ENCODE results near the gene PSPN.
"Not testable (repeated sequence)": the region's sequence is repeated elsewhere in the genome, so short reads cannot be mapped to it uniquely, and the experiment has no call there.

PSPN gene

GRCh38 chr19:6409346-6409745 lies 33.6 kb upstream of the PSPN start:
- H2BK15ac ChIP-seq (replicated peaks; ENCODE audit: low read depth), result no peak overlapping the region
- H3K79me2 ChIP-seq (ENCODE audit: control insufficient read depth, insufficient read depth, low read length), result no peaks in the 10 kb centered on the region
- H2BK120ac ChIP-seq (ENCODE audit: low read depth, low read length), result no peak overlapping the region
- H3K4me2 ChIP-seq (ENCODE audit: low read length), result no peak overlapping the region
- H3K36me3 ChIP-seq (ENCODE audit: control insufficient read depth, insufficient read depth, low read length), result peaks cover 1% of the 10 kb centered on the region
- no peak overlapping the region for H4K5ac ChIP-seq (ENCODE audit: low read length)
- DNase-seq, result no peak
- no peaks in the 10 kb centered on the region for H3K4me1 ChIP-seq (ENCODE audit: control insufficient read depth, low read depth, low read length)
- H3K27me3 ChIP-seq (ENCODE audit: insufficient read depth, low read length, poor library complexity), result no peaks in the 10 kb centered on the region
- no peak overlapping the region for H2BK5ac ChIP-seq (ENCODE audit: low read length)
- H3K56ac ChIP-seq (ENCODE audit: low read length), result no peak overlapping the region
- no peak overlapping the region for H3K23ac ChIP-seq (ENCODE audit: low read length)
- H3K79me1 ChIP-seq (ENCODE audit: low read length), result no peaks in the 10 kb centered on the region
- H3K4ac ChIP-seq (ENCODE audit: low read depth, low read length), result no peak overlapping the region
- H2AK5ac ChIP-seq (ENCODE audit: low read length), result no peak overlapping the region
- no peak overlapping the region for H3K4me3 ChIP-seq (ENCODE audit: low read length)
- no CpG with 5 or more reads among the region's 6 CpGs for WGBS (ENCODE audit: extremely low coverage, insufficient coverage, low lambda C conversion rate)
- H3K27ac ChIP-seq (ENCODE audit: low read depth, low read length), result no peak overlapping the region
- no peak overlapping the region for H4K8ac ChIP-seq (ENCODE audit: low read depth, low read length)
- H3K18ac ChIP-seq (ENCODE audit: low read length), result no peak overlapping the region
- no peak overlapping the region for H3K9ac ChIP-seq (ENCODE audit: low read length)

- no peak overlapping the region for H3K4ac ChIP-seq (ENCODE audit: low read depth, low read length)
- no peak overlapping the region for H3K9ac ChIP-seq (ENCODE audit: low read length)
- no peak overlapping the region for H3K23ac ChIP-seq (ENCODE audit: low read length)
- H4K5ac ChIP-seq (ENCODE audit: low read length), result no peak overlapping the region
- no peaks in the 10 kb centered on the region for H3K79me2 ChIP-seq (ENCODE audit: control insufficient read depth, insufficient read depth, low read length)
- no peak for DNase-seq
- H3K4me1 ChIP-seq (ENCODE audit: control insufficient read depth, low read depth, low read length), result no peaks in the 10 kb centered on the region
- no peaks in the 10 kb centered on the region for H3K36me3 ChIP-seq (ENCODE audit: control insufficient read depth, insufficient read depth, low read length)
- no peak overlapping the region for H3K18ac ChIP-seq (ENCODE audit: low read length)
- H3K4me2 ChIP-seq (ENCODE audit: low read length), result no peak overlapping the region
- no peak overlapping the region for H2AK5ac ChIP-seq (ENCODE audit: low read length)
- H3K27me3 ChIP-seq (ENCODE audit: insufficient read depth, low read length, poor library complexity), result no peaks in the 10 kb centered on the region
- H3K79me1 ChIP-seq (ENCODE audit: low read length), result no peaks in the 10 kb centered on the region
- H2BK120ac ChIP-seq (ENCODE audit: low read depth, low read length), result no peak overlapping the region
- no peak overlapping the region for H3K27ac ChIP-seq (ENCODE audit: low read depth, low read length)
- no peak overlapping the region for H3K4me3 ChIP-seq (ENCODE audit: low read length)
- WGBS (ENCODE audit: extremely low coverage, insufficient coverage, low lambda C conversion rate), result no CpG with 5 or more reads among the region's 5 CpGs
- H2BK5ac ChIP-seq (ENCODE audit: low read length), result no peak overlapping the region
- H2BK15ac ChIP-seq (replicated peaks; ENCODE audit: low read depth), result no peak overlapping the region
- H4K8ac ChIP-seq (ENCODE audit: low read depth, low read length), result no peak overlapping the region
- H3K56ac ChIP-seq (ENCODE audit: low read length), result no peak overlapping the region
These were observed 30.7 kb upstream of the PSPN start for GRCh38 chr19:6406401-6406800.

GRCh38 chr19:6402837-6403608 lies 27.3 kb upstream of the PSPN start:
- no peaks in the 10 kb centered on the region for H3K27me3 ChIP-seq (ENCODE audit: insufficient read depth, low read length, poor library complexity)
- whole genome bisulfite sequencing (ENCODE audit: extremely low coverage, insufficient coverage, low lambda C conversion rate), result no CpG with 5 or more reads among the region's 22 CpGs
- no peak overlapping the region for H3K4ac ChIP-seq (ENCODE audit: low read depth, low read length)
- H3K9ac ChIP-seq (ENCODE audit: low read length), result no peak overlapping the region
- H4K5ac ChIP-seq (ENCODE audit: low read length), result no peak overlapping the region
- H4K8ac ChIP-seq (ENCODE audit: low read depth, low read length), result no peak overlapping the region
- no peaks in the 10 kb centered on the region for H3K36me3 ChIP-seq (ENCODE audit: control insufficient read depth, insufficient read depth, low read length)
- H2AK5ac ChIP-seq (ENCODE audit: low read length), result no peak overlapping the region
- H3K79me2 ChIP-seq (ENCODE audit: control insufficient read depth, insufficient read depth, low read length), result no peaks in the 10 kb centered on the region
- no peak overlapping the region for H2BK15ac ChIP-seq (replicated peaks; ENCODE audit: low read depth)
- H2BK120ac ChIP-seq (ENCODE audit: low read depth, low read length), result no peak overlapping the region
- no peak overlapping the region for H2BK5ac ChIP-seq (ENCODE audit: low read length)
- no peak overlapping the region for H3K27ac ChIP-seq (ENCODE audit: low read depth, low read length)
- H3K79me1 ChIP-seq (ENCODE audit: low read length), result no peaks in the 10 kb centered on the region
- no peak overlapping the region for H3K23ac ChIP-seq (ENCODE audit: low read length)
- H3K56ac ChIP-seq (ENCODE audit: low read length), result no peak overlapping the region
- no peak overlapping the region for H3K4me2 ChIP-seq (ENCODE audit: low read length)
- H3K4me1 ChIP-seq (ENCODE audit: control insufficient read depth, low read depth, low read length), result no peaks in the 10 kb centered on the region
- no peak overlapping the region for H3K4me3 ChIP-seq (ENCODE audit: low read length)
- DNase-seq, result no peak
- no peak overlapping the region for H3K18ac ChIP-seq (ENCODE audit: low read length)

- Histone ChIP-seq H3K79me1 (ENCODE audit: low read length) (no peaks in the 10 kb centered on the region), H3K27ac (ENCODE audit: low read depth, low read length) (no peak overlapping the region)
- WGBS (ENCODE audit: extremely low coverage, insufficient coverage, low lambda C conversion rate), result no CpG with 5 or more reads among the region's 10 CpGs
These were observed 26.3 kb upstream of the PSPN start for GRCh38 chr19:6402058-6402457.

GRCh38 chr19:6400062-6400944 lies 24.6 kb upstream of the PSPN start:
- not testable (repeated sequence) for H3K9ac ChIP-seq (ENCODE audit: low read length); H3K36me3 ChIP-seq (ENCODE audit: control insufficient read depth, insufficient read depth, low read length); H3K79me2 ChIP-seq (ENCODE audit: control insufficient read depth, insufficient read depth, low read length)

More at GRCh38 chr19:6402058-6402457, 26.3 kb upstream of the PSPN start:
- H3K9ac ChIP-seq (ENCODE audit: low read length), result no peak overlapping the region
- no peak overlapping the region for H2BK15ac ChIP-seq (replicated peaks; ENCODE audit: low read depth)
- no peak overlapping the region for H3K18ac ChIP-seq (ENCODE audit: low read length)
- H2AK5ac ChIP-seq (ENCODE audit: low read length), result no peak overlapping the region
- no peak overlapping the region for H3K4ac ChIP-seq (ENCODE audit: low read depth, low read length)
- no peak overlapping the region for H4K5ac ChIP-seq (ENCODE audit: low read length)
- no peaks in the 10 kb centered on the region for H3K36me3 ChIP-seq (ENCODE audit: control insufficient read depth, insufficient read depth, low read length)
- H3K79me2 ChIP-seq (ENCODE audit: control insufficient read depth, insufficient read depth, low read length), result no peaks in the 10 kb centered on the region
- H3K4me1 ChIP-seq (ENCODE audit: control insufficient read depth, low read depth, low read length), result no peaks in the 10 kb centered on the region
- no peaks in the 10 kb centered on the region for H3K27me3 ChIP-seq (ENCODE audit: insufficient read depth, low read length, poor library complexity)
- DNase-seq, result no peak
- H3K56ac ChIP-seq (ENCODE audit: low read length), result no peak overlapping the region
- no peak overlapping the region for H2BK120ac ChIP-seq (ENCODE audit: low read depth, low read length)
- no peak overlapping the region for H3K4me3 ChIP-seq (ENCODE audit: low read length)
- H3K23ac ChIP-seq (ENCODE audit: low read length), result no peak overlapping the region
- H4K8ac ChIP-seq (ENCODE audit: low read depth, low read length), result no peak overlapping the region
- H2BK5ac ChIP-seq (ENCODE audit: low read length), result no peak overlapping the region
- H3K4me2 ChIP-seq (ENCODE audit: low read length), result no peak overlapping the region

More at GRCh38 chr19:6400062-6400944, 24.6 kb upstream of the PSPN start:
- not testable (repeated sequence) for DNase-seq; H4K5ac ChIP-seq (ENCODE audit: low read length); H2BK15ac ChIP-seq (replicated peaks; ENCODE audit: low read depth); H4K8ac ChIP-seq (ENCODE audit: low read depth, low read length); H3K23ac ChIP-seq (ENCODE audit: low read length); H2BK5ac ChIP-seq (ENCODE audit: low read length); H3K4me1 ChIP-seq (ENCODE audit: control insufficient read depth, low read depth, low read length); H2AK5ac ChIP-seq (ENCODE audit: low read length); H3K18ac ChIP-seq (ENCODE audit: low read length); H3K79me1 ChIP-seq (ENCODE audit: low read length); H3K4me3 ChIP-seq (ENCODE audit: low read length); H3K27ac ChIP-seq (ENCODE audit: low read depth, low read length); H3K4ac ChIP-seq (ENCODE audit: low read depth, low read length); H2BK120ac ChIP-seq (ENCODE audit: low read depth, low read length); H3K27me3 ChIP-seq (ENCODE audit: insufficient read depth, low read length, poor library complexity); H3K56ac ChIP-seq (ENCODE audit: low read length); H3K4me2 ChIP-seq (ENCODE audit: low read length)
- no CpG with 5 or more reads among the region's 23 CpGs for WGBS (ENCODE audit: extremely low coverage, insufficient coverage, low lambda C conversion rate)
